ENCODE data around the gene FAM107A. TPM values are rescaled to one million over a fixed set of nuclear protein-coding genes. Genes with fewer than 3 reads are reported as not detected.
A peak's percentile ranks its signal among the peaks of the same experiment; 100 is the strongest.

Gene FAM107A
- total RNA-seq (10 to 100 TPM; 10.2 to 23.6 TPM), polyA plus RNA-seq (1 to 10 TPM; 3.8 to 5.6 TPM)
- long read RNA-seq, donor 1, transcript FAM107A-201 (4 exons, 3,367 nt) = major isoform, 63 of 122 reads
- long read RNA-seq, donor 1, transcript FAM107A-202 (5 exons, 3,465 nt) = minor isoform, 10 of 122 reads
- long read RNA-seq, donor 1, partial matches to known transcripts = 3 of 122 reads
- long read RNA-seq, donor 1, other reads (novel, unspliced or antisense) = 40 of 122 reads
- long read RNA-seq, donor 2, partial matches to known transcripts = 0 of 10 reads
- long read RNA-seq, donor 2, other reads (novel, unspliced or antisense) = 6 of 10 reads

DNA sequence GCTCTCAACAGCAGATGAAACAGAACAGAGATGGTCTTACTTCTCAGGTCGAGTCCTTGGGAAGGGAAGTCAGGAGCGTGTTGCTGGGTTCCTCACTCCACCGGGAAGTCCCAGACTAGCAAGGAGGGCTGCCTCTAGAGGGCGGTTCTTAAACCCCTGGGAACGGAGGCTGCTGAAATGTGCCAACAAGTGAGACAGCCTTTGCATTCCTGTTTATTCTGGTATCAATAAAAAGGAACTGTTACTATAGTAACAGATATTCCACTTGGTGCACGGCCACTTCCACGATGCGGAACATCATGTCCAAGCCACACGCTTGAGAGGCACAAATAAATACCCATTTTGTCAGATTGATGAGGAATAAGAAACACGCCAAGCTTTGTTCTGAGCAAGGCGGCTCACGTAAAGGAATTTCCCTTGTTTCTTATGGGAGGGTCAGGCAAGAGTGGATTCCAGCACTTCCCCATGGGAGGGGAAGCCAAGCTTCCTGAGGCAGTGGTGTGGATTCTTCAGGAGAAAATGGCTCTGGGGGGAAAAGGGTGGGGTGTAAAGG lies at the start of gene FAM107A:
FAM107A (minus strand) TSS at position 123 of the 553 bp plus-strand sequence. CDS start 7,531 bp downstream, outside the sequence.
- intact Hi-C loops (cut with DNase I) = no loop called here

DNA sequence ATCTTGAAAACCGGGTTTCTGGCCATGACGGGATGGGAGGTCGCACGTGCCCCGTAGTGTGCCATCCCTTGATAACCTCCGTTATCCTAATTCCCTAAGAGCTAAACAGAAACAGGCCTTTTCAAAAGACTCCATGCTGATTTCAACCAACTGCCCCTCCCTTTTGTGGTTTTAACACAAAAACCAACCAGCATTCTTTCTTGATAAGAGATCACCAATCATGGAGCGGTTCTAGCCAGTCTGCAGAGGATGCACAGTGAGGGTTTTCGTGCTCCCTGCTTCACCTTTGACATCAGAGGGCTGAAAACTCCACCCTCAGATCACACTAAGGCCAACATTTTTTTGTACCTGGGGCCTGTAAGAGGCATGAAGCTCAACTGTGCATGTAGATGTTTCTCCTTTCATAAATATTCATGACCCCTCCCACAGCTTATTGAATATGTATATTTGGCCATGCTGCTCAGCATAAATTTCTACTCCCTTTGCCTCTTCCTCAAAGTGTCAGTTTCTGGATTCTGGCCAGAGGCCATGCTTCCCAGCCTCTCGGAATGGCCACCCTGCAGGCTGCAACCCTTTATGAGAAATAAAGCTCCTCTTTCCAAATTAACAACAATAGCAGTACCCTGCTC lies 48.1 kb upstream of the FAM107A start:
- H3K4me3 ChIP-seq (ENCODE audit: low read length in 2 of 2) = no peak overlapping the region
- no peak for ATAC-seq (ENCODE audit: low FRiP score)
- 93 to 94% methylated on average over 9 of the region's 9 CpGs for WGBS, 2 donors
- DNase-seq = no peak
- no peaks in the 10 kb centered on the region for H3K4me1 ChIP-seq (ENCODE audit: control insufficient read depth in 1 of 2, insufficient read depth in 2 of 2, low read length in 2 of 2)
- no peak overlapping the region for H3K27ac ChIP-seq (ENCODE audit: low read depth in 1 of 2, low read length in 2 of 2)
- H3K36me3 ChIP-seq (ENCODE audit: control insufficient read depth in 1 of 2, insufficient read depth in 2 of 2, low read length in 1 of 2) = no peaks in the 10 kb centered on the region
- H3K27me3 ChIP-seq (ENCODE audit: control insufficient read depth in 1 of 2, insufficient read depth in 2 of 2, low read length in 1 of 2) = no peaks in the 10 kb centered on the region
- H3K9me3 ChIP-seq (ENCODE audit: control insufficient read depth, low read length) = no peaks in the 10 kb centered on the region
- intact Hi-C loops (cut with DNase I) = loop anchor here in 1 of 2 donors (5.0 kb wide), 1 partner anchor 38 kb away; no protein-coding TSS in a partner anchor

More for the DNA sequence above, at the start of gene FAM107A:
- Histone ChIP-seq H3K9me3 (ENCODE audit: control insufficient read depth, low read length) (no peaks in the 10 kb centered on the region), H3K27me3 (ENCODE audit: control insufficient read depth in 1 of 2, insufficient read depth in 2 of 2, low read length in 1 of 2) (no peaks in the 10 kb centered on the region), H3K36me3 (ENCODE audit: control insufficient read depth in 1 of 2, insufficient read depth in 2 of 2, low read length in 1 of 2) (no peaks in the 10 kb centered on the region), H3K27ac (ENCODE audit: low read depth in 1 of 2, low read length in 2 of 2) (no peak within 1 kb of the TSS), H3K4me1 (ENCODE audit: control insufficient read depth in 1 of 2, insufficient read depth in 2 of 2, low read length in 2 of 2) (no peaks in the 10 kb centered on the region), H3K4me3 (ENCODE audit: low read length in 2 of 2) (no peak within 1 kb of the TSS)
- ATAC-seq (ENCODE audit: low FRiP score) = peak; percentile 73
- 6% methylated on average over 12 of the region's 12 CpGs for WGBS, 2 donors
- DNase-seq = peak in 1 of 2 donors; percentile 60

GRCh38 chr3:58624550-58624949 lies 47.4 kb upstream of the FAM107A start:
- Histone ChIP-seq H3K9me3 (ENCODE audit: control insufficient read depth, low read length) (no peaks in the 10 kb centered on the region), H3K36me3 (ENCODE audit: control insufficient read depth in 1 of 2, insufficient read depth in 2 of 2, low read length in 1 of 2) (no peaks in the 10 kb centered on the region), H3K27me3 (ENCODE audit: control insufficient read depth in 1 of 2, insufficient read depth in 2 of 2, low read length in 1 of 2) (no peaks in the 10 kb centered on the region), H3K27ac (ENCODE audit: low read depth in 1 of 2, low read length in 2 of 2) (no peak overlapping the region), H3K4me1 (ENCODE audit: control insufficient read depth in 1 of 2, insufficient read depth in 2 of 2, low read length in 2 of 2) (no peaks in the 10 kb centered on the region), H3K4me3 (ENCODE audit: low read length in 2 of 2) (no peak overlapping the region)
- no peak for DNase-seq
- WGBS, 2 donors = 71 to 85% methylated on average over 3 of the region's 3 CpGs
- intact Hi-C loops (cut with DNase I) = no loop called here
- no peak for ATAC-seq (ENCODE audit: low FRiP score)

DNA sequence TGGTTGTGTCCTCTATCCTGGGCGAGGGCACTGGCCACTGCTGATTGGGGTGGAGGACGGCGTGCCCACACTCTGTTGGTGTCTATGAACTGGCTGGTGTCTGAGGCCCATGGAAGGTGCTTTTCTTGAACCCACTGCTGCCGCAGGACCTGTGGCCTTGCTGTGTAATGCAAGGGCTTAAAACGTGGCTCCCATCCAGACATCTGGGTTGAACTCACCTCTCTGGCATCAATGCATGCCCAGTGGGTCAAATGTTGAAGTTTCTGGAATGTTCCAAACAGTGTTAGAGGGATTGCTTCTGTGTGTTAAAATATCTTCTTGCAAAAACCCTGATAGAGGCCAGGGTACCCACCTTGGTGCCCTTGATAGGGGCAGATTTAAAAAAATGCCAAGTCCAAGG lies 46.8 kb upstream of the FAM107A start:
- H3K36me3 ChIP-seq (ENCODE audit: control insufficient read depth in 1 of 2, insufficient read depth in 2 of 2, low read length in 1 of 2) = no peaks in the 10 kb centered on the region
- H3K9me3 ChIP-seq (ENCODE audit: control insufficient read depth, low read length) = no peaks in the 10 kb centered on the region
- intact Hi-C loops (cut with DNase I) = no loop called here
- no peak for ATAC-seq (ENCODE audit: low FRiP score)
- no peak overlapping the region for H3K4me3 ChIP-seq (ENCODE audit: low read length in 2 of 2)
- no peak for DNase-seq
- no peak overlapping the region for H3K27ac ChIP-seq (ENCODE audit: low read depth in 1 of 2, low read length in 2 of 2)
- H3K4me1 ChIP-seq (ENCODE audit: control insufficient read depth in 1 of 2, insufficient read depth in 2 of 2, low read length in 2 of 2) = no peaks in the 10 kb centered on the region
- H3K27me3 ChIP-seq (ENCODE audit: control insufficient read depth in 1 of 2, insufficient read depth in 2 of 2, low read length in 1 of 2) = no peaks in the 10 kb centered on the region
- 80 to 82% methylated on average over 5 of the region's 5 CpGs for WGBS, 2 donors

DNA sequence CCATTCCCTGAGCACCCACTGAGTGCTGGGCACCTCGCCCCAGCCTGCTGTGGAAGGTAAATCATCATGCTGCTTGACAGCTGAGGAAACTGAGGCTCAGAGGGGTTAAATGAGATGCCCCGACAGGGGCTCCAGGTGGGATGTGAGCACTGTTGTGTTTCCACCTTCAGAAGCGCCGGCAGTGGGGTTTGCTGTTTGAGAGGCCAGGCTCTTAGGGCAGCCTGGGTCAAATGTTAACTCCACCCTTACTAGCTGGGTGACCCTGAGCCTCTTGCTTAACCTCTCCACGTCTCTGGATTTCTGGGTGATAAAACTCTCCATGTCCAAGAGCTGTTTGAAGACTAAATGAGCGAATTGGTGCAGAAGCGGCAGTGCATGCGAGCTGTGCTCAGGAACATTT lies 46.3 kb upstream of the FAM107A start:
- Histone ChIP-seq H3K36me3 (ENCODE audit: control insufficient read depth in 1 of 2, insufficient read depth in 2 of 2, low read length in 1 of 2) (no peaks in the 10 kb centered on the region), H3K4me1 (ENCODE audit: control insufficient read depth in 1 of 2, insufficient read depth in 2 of 2, low read length in 2 of 2) (no peaks in the 10 kb centered on the region), H3K4me3 (ENCODE audit: low read length in 2 of 2) (no peak overlapping the region), H3K27ac (ENCODE audit: low read depth in 1 of 2, low read length in 2 of 2) (no peak overlapping the region), H3K27me3 (ENCODE audit: control insufficient read depth in 1 of 2, insufficient read depth in 2 of 2, low read length in 1 of 2) (no peaks in the 10 kb centered on the region), H3K9me3 (ENCODE audit: control insufficient read depth, low read length) (no peaks in the 10 kb centered on the region)
- ATAC-seq (ENCODE audit: low FRiP score) = no peak
- no peak for DNase-seq
- intact Hi-C loops (cut with DNase I) = no loop called here
- 74 to 78% methylated on average over 8 of the region's 8 CpGs for WGBS, 2 donors

GRCh38 chr3:58622892-58623291 lies 45.7 kb upstream of the FAM107A start:
- Histone ChIP-seq H3K9me3 (ENCODE audit: control insufficient read depth, low read length) (no peaks in the 10 kb centered on the region), H3K27ac (ENCODE audit: low read depth in 1 of 2, low read length in 2 of 2) (no peak overlapping the region), H3K27me3 (ENCODE audit: control insufficient read depth in 1 of 2, insufficient read depth in 2 of 2, low read length in 1 of 2) (no peaks in the 10 kb centered on the region), H3K36me3 (ENCODE audit: control insufficient read depth in 1 of 2, insufficient read depth in 2 of 2, low read length in 1 of 2) (no peaks in the 10 kb centered on the region), H3K4me3 (ENCODE audit: low read length in 2 of 2) (no peak overlapping the region), H3K4me1 (ENCODE audit: control insufficient read depth in 1 of 2, insufficient read depth in 2 of 2, low read length in 2 of 2) (no peaks in the 10 kb centered on the region)
- intact Hi-C loops (cut with DNase I) = no loop called here
- DNase-seq (no peak), ATAC-seq (ENCODE audit: low FRiP score) (no peak)
- WGBS, 2 donors = 79 to 89% methylated on average over 8 of the region's 8 CpGs

GRCh38 chr3:58622436-58622835 lies 45.2 kb upstream of the FAM107A start:
- Histone ChIP-seq H3K27me3 (ENCODE audit: control insufficient read depth in 1 of 2, insufficient read depth in 2 of 2, low read length in 1 of 2) (no peaks in the 10 kb centered on the region), H3K4me1 (ENCODE audit: control insufficient read depth in 1 of 2, insufficient read depth in 2 of 2, low read length in 2 of 2) (no peaks in the 10 kb centered on the region), H3K36me3 (ENCODE audit: control insufficient read depth in 1 of 2, insufficient read depth in 2 of 2, low read length in 1 of 2) (no peaks in the 10 kb centered on the region), H3K4me3 (ENCODE audit: low read length in 2 of 2) (no peak overlapping the region), H3K27ac (ENCODE audit: low read depth in 1 of 2, low read length in 2 of 2) (no peak overlapping the region), H3K9me3 (ENCODE audit: control insufficient read depth, low read length) (no peaks in the 10 kb centered on the region)
- 92 to 93% methylated on average over 4 of the region's 4 CpGs for WGBS, 2 donors
- no peak for ATAC-seq (ENCODE audit: low FRiP score)
- intact Hi-C loops (cut with DNase I) = no loop called here
- no peak for DNase-seq

DNA sequence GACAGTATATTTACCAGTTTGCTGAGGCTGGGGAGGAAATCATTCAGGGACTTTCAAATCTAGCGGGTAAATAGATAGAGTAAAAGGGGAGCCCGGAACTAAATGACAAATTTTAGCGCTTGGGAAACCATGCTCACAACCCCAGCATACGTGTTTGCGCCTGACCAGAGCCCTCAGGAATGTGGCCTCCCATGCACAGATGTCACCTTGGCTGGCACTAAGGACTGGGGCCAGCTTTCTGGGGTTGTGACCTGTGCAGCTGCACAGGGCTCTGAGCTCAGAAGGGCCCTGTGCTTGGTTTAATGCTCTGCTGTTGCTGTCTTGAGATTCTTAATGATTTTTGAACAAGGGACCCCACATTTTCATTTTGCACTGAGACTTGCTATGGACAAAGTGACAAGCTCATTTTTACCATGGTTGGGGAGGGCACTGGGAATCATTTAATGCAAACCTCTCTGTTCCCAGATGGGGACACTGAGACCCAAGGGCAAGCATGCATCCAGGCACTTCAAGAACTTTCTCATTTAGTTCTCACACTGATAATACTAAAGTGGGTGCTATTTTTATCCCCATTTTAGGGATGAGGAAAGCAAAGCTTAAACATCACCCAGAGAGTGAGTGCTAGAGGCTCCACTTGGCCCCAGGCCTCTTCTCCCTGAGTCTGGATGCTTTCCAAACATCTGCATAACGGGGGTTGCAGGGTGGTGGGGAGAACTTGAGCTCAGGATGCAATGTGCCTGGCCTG lies 44.1 kb upstream of the FAM107A start:
- Histone ChIP-seq H3K36me3 (ENCODE audit: control insufficient read depth in 1 of 2, insufficient read depth in 2 of 2, low read length in 1 of 2) (no peaks in the 10 kb centered on the region), H3K27me3 (ENCODE audit: control insufficient read depth in 1 of 2, insufficient read depth in 2 of 2, low read length in 1 of 2) (no peaks in the 10 kb centered on the region), H3K4me3 (ENCODE audit: low read length in 2 of 2) (no peak overlapping the region), H3K9me3 (ENCODE audit: control insufficient read depth, low read length) (no peaks in the 10 kb centered on the region), H3K27ac (ENCODE audit: low read depth in 1 of 2, low read length in 2 of 2) (no peak overlapping the region), H3K4me1 (ENCODE audit: control insufficient read depth in 1 of 2, insufficient read depth in 2 of 2, low read length in 2 of 2) (no peaks in the 10 kb centered on the region)
- DNase-seq (no peak), ATAC-seq (ENCODE audit: low FRiP score) (no peak)
- intact Hi-C loops (cut with DNase I) = no loop called here
- 84 to 87% methylated on average over 6 of the region's 6 CpGs for WGBS, 2 donors

Measured in aorta (tissue), 5 donors.